22Rv1 (cell line): Measurements from ENCODE around the gene SGK1.
"Not testable (repeated sequence)": the region's sequence is repeated elsewhere in the genome, so short reads cannot be mapped to it uniquely, and the experiment has no call there.

ENCODE experiments used
- ZFX ChIP-seq: fragments of 450-650 bp; IDR thresholded peaks from 2 replicates; pipeline ENCODE4 v1.6.1; 2017; ENCODE audit warnings: antibody characterized with exemption, borderline replicate concordance
- TF ChIP-seq, protein P1 (sequence below): fragments of 450-650 bp; IDR thresholded peaks from 2 replicates; pipeline ENCODE4 v1.5.1; 2017; ENCODE audit warnings: mild to moderate bottlenecking

DNA sequence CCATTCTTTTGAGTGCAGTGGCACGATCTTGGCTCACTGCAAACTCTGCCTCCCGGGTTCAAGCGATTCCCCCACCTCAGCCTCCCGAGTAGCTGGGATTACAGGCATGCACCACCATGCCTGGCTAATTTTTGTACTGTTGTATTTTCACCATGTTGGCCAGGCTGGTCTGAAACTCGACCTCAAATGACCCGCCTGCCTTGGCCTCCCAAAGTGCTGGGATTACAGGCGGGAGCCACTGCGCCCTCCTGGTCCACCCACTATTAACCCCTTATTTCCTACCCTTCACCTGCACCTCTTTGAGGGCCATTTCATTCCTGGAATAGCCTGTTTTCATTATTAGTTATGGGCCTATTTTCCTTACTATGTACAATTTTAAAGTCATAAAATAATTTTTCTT lies 125.3 kb downstream of the SGK1 start:
- TF ChIP-seq, protein P1, sequence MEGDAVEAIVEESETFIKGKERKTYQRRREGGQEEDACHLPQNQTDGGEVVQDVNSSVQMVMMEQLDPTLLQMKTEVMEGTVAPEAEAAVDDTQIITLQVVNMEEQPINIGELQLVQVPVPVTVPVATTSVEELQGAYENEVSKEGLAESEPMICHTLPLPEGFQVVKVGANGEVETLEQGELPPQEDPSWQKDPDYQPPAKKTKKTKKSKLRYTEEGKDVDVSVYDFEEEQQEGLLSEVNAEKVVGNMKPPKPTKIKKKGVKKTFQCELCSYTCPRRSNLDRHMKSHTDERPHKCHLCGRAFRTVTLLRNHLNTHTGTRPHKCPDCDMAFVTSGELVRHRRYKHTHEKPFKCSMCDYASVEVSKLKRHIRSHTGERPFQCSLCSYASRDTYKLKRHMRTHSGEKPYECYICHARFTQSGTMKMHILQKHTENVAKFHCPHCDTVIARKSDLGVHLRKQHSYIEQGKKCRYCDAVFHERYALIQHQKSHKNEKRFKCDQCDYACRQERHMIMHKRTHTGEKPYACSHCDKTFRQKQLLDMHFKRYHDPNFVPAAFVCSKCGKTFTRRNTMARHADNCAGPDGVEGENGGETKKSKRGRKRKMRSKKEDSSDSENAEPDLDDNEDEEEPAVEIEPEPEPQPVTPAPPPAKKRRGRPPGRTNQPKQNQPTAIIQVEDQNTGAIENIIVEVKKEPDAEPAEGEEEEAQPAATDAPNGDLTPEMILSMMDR: not testable (repeated sequence)
- not testable (repeated sequence) for TF ChIP-seq ZFX
